GM19193 (cell line): ENCODE measurements around the gene SETDB2.

ENCODE experiments used
- POLR2A ChIP-seq: IDR thresholded peaks from 4 replicates; pipeline ENCODE4 v1.6.1; 2011; ENCODE audit not compliant: insufficient read depth, insufficient read length; ENCODE audit errors: extremely low read depth

The SETDB2 gene

GRCh38 chr13:49443704-49444523 lies at the start of gene SETDB2, which contains the start of gene CAB39L:
Gene SETDB2 (plus strand): TSS chr13:49444274. CDS start chr13:49451894, 7,620 bp downstream.
Gene CAB39L (minus strand): TSS chr13:49444064. CDS start chr13:49382910, 61,154 bp downstream.
- TF ChIP-seq POLR2A, result peak; percentile 88

- no peak for TF ChIP-seq POLR2A
These were observed 48.6 kb upstream of the SETDB2 start for GRCh38 chr13:49395451-49395865.

GRCh38 chr13:49395878-49396380 lies 48.1 kb upstream of the SETDB2 start:
- TF ChIP-seq POLR2A, result no peak

- TF ChIP-seq POLR2A, result no peak
These were observed 44.1 kb upstream of the SETDB2 start for GRCh38 chr13:49399801-49400472.

- no peak for TF ChIP-seq POLR2A
These were observed 43.1 kb upstream of the SETDB2 start for GRCh38 chr13:49400755-49401659.

- TF ChIP-seq POLR2A, result no peak
These were observed 39.9 kb upstream of the SETDB2 start for GRCh38 chr13:49403996-49404702.

GRCh38 chr13:49404703-49405020 lies 39.4 kb upstream of the SETDB2 start:
- no peak for TF ChIP-seq POLR2A

- no peak for TF ChIP-seq POLR2A
These were observed 37.0 kb upstream of the SETDB2 start for GRCh38 chr13:49407068-49407467.

GRCh38 chr13:49407936-49408335 lies 36.1 kb upstream of the SETDB2 start:
- TF ChIP-seq POLR2A, result no peak

GRCh38 chr13:49409008-49409407 lies 35.1 kb upstream of the SETDB2 start:
- no peak for TF ChIP-seq POLR2A

GRCh38 chr13:49410006-49410405 lies 34.1 kb upstream of the SETDB2 start:
- no peak for TF ChIP-seq POLR2A

GRCh38 chr13:49410477-49410876 lies 33.6 kb upstream of the SETDB2 start:
- no peak for TF ChIP-seq POLR2A

- TF ChIP-seq POLR2A, result no peak
These were observed 32.7 kb upstream of the SETDB2 start for GRCh38 chr13:49411353-49411752.

GRCh38 chr13:49412749-49413148 lies 31.3 kb upstream of the SETDB2 start:
- TF ChIP-seq POLR2A, result no peak

- TF ChIP-seq POLR2A, result no peak
These were observed 26.9 kb upstream of the SETDB2 start for GRCh38 chr13:49417161-49417560.

- TF ChIP-seq POLR2A, result no peak
These were observed 25.9 kb upstream of the SETDB2 start for GRCh38 chr13:49418206-49418605.
